C4-2B (cell line): ENCODE results near the gene RBP2.
A peak's percentile ranks its signal among the peaks of the same experiment; 100 is the strongest.

Experiments
- H3K27ac ChIP-seq: fragments of 450-650 bp; 2 replicates; pipeline ENCODE4 v1.5.1; 2017
- CTCF ChIP-seq: fragments of 450-650 bp; conservative IDR thresholded peaks from 2 replicates; pipeline ENCODE4 v1.5.1; 2017; ENCODE audit warnings: mild to moderate bottlenecking
- ZFX ChIP-seq: fragments of 450-650 bp; IDR thresholded peaks from 2 replicates; pipeline ENCODE4 v1.6.1; 2017

Gene RBP2

GRCh38 chr3:139481116-139481515, 4.8 kb upstream of the RBP2 start:
- H3K27ac ChIP-seq: no peak overlapping the region
- TF ChIP-seq CTCF: no peak
- TF ChIP-seq ZFX: no peak

- TF ChIP-seq CTCF: no peak
- no peak for TF ChIP-seq ZFX
- no peak overlapping the region for H3K27ac ChIP-seq
These were observed 4.3 kb upstream of the RBP2 start for GRCh38 chr3:139480585-139480984.

- H3K27ac ChIP-seq: peak overlapping the region; percentile 19; the same call in 1 of the 2 replicates
- TF ChIP-seq ZFX (no peak), CTCF (no peak)
These were observed 1.7 kb upstream of the RBP2 start for GRCh38 chr3:139477710-139478640.

GRCh38 chr3:139473155-139473771, 3.1 kb downstream of the RBP2 start:
- H3K27ac ChIP-seq: no peak overlapping the region
- TF ChIP-seq ZFX (no peak), CTCF (no peak)

GRCh38 chr3:139472380-139473010, 3.8 kb downstream of the RBP2 start:
- TF ChIP-seq CTCF: no peak
- TF ChIP-seq ZFX: no peak
- H3K27ac ChIP-seq: no peak overlapping the region

- H3K27ac ChIP-seq: no peak overlapping the region
- no peak for TF ChIP-seq CTCF
- no peak for TF ChIP-seq ZFX
These were observed 6.1 kb downstream of the RBP2 start for GRCh38 chr3:139470199-139470598.

GRCh38 chr3:139468399-139468798, 7.9 kb downstream of the RBP2 start:
- no peak overlapping the region for H3K27ac ChIP-seq
- TF ChIP-seq ZFX: no peak
- TF ChIP-seq CTCF: no peak
